HG03108 (cell line): ENCODE results near the gene SKIC3.

ENCODE experiments used
- ATAC-seq: cut with Tn5 transposase; IDR thresholded peaks from one replicate; pipeline ENCODE4 v1.9.1; 2021; ENCODE audit warnings: moderate library complexity; ENCODE audit not compliant: unreplicated experiment

The SKIC3 gene

DNA sequence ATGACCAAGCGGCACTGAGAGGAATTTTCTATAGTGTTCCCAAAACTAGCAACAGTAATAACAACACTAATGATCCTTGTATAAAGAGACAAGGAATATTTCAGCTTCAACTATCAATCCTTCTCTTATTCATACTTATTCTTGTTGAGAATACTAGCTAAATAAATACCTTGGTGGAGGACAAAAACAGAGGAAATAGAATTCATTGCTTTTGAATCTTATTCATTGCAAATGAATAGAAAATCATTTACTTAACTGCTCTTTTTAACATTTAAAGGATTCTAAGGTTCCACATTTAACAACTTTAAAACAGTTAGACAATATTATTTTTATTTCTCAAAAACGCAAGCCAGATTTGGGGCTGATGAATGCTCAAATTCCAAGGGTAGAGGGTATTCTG is 22.4 kb downstream of the SKIC3 start:
- no peak for ATAC-seq

DNA sequence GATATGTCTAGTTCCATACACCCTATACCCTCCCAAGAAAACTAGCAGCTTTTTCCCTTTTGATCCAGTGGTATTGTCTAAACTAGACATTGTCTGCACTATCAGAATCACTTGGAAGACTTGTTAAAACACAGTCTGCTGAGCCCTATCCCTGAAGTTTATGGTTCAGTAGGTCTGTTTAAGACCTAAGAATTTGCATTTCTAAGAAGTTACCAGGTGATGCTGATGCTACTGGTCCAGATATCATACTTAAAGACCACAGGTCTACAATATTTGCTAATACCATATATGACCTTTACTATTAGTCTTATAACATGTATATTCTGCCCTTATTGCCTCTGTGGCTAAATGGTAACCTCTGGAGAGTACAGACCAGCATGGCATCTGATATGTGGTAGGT is 23.3 kb downstream of the SKIC3 start:
- no peak for ATAC-seq

DNA sequence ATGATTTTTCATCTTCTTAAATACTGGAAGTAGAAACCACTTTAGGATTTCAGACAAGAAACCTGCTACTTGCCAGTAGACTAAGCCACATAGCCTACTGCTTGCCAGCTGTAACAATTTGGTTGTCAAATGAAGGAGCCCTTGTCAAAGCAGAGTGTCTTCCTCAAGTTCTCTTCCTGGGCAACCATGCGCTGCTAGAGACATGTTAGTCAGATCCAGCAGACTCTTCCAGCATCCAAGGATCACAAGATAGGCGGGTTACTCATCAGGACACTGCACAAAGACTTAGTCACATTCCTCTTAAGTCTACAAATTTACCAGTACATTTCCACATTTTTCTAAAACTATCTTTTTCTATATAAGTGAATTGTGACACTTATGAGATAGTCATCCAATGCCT is 24.4 kb downstream of the SKIC3 start:
- no peak for ATAC-seq

DNA sequence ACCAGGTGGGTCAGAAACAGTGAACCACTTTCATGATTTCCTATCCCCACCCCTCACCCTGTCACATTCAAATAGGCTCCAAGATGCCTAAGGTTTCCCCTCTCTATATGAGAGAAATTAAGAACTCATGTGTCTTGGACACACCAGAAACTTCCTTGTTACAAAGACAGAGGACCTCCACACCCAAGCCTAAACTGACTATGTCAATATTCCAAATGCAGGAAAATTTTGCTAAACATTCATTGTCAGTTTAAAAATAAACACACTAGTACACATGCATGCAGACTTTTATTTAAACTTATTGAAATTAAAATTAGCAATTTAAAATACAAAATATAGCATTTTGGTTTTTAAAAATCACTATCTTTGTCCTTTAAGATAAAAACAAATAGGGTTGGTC is 26.2 kb downstream of the SKIC3 start:
- ATAC-seq: no peak

DNA sequence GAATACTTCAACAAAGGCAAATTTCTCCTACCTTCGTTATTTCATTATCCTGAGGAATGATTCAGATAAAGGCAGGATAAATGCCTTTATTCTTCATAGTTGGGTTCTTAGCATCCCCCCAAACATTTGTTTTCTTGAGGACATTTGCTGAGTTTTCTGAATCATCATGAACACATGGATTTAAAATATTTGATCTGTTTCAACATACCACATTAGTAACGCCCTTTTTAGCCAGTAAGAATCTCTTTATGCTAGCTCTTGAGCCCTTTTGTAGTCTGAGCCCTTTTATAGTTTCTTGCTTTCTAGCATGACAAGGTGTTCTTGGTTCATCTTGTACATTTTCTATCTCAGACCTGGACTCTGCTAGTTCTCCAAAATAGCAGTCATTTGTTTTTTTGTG is 27.9 kb downstream of the SKIC3 start:
- no peak for ATAC-seq

DNA sequence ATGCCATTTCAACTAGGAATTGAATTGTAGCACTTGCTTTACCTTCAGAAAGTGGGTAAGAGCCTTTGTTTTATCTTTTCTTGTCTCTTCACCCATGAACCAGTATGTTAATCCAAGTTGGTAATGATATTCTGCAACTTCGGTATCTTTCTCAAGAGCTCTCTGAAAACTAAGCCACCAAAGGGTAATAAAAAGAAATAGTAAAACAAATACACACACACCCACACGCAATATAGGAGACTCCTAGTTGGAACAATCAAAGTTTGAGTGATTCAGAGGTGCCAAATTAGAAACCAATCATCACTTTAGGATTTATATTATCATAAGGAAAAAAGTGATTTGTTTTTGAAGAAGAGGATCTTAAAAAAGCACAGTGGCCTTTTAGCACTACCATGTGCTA is 30.4 kb downstream of the SKIC3 start:
- ATAC-seq: no peak

DNA sequence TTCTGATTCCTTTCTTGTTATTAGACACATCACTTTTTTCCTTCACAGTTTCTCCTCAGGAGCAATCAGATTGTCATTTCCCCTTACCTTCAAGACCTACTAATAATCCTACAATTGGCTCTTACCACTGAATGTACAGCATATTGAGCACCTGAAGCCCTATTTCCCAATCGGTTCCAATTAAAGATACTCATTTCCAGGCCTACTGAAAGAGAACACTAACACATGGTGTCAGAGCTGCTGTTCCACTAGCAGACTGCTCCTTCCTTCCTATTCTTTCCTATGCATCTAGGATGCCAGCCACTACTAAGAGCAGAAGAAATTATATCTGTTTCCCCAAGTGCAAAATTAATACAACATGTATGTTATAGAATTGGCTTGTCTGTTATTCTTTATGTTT is 34.6 kb downstream of the SKIC3 start:
- ATAC-seq: no peak

DNA sequence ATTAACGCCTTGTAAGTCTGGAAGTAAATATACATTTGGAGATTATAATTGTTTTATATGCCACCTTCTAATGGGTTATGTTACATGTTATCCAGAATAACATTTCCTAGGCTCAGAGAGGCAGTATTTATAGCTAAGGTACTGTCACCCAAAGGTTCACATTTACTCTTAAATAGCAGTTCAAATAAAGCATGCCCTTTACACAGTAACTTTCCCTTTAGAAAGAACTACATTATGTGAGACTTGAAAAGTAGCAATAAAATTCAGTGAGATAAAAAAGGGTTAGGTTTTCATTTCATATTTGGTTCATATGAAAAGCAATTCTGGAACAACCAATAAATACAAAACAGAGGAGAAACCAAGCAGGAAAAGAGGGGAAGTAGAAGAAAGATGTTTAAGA is 35.1 kb downstream of the SKIC3 start:
- ATAC-seq: no peak

DNA sequence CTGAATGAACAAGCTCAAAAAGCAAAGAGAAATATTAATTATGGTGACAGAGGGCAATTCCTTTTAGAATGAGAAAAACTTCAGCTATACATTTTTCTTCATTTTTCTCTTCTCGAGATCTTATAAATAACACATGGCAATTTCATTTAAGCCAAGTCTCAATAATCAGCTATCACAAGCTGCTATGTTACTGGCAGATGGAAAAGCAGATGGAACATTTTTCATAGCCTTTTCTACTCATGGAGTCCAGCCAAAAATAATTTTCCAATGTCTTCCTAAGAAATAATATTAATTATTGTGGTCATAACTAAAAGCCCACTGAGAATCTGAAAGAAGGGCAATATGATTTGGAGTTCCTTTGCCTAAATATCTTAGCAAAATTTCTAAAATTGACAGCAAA is 35.6 kb downstream of the SKIC3 start:
- ATAC-seq: no peak

DNA sequence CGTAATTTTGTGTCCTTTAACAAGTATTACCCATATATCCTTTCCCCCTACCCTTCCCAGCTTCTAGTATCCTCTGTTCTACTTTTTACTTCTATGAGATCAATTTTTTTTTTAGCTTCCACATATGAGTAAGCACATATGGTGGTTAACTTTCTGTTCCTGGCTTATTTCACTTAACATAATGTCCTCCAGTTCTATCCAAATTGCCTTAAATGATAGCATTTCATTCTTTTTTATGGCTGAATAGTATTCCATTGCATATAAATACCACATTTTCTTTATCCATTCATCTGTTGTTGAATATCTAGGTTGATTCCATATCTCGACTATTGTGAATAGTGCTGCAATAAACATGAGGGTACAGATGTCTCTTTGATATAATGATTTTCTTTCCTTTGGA is 36.4 kb downstream of the SKIC3 start:
- no peak for ATAC-seq

DNA sequence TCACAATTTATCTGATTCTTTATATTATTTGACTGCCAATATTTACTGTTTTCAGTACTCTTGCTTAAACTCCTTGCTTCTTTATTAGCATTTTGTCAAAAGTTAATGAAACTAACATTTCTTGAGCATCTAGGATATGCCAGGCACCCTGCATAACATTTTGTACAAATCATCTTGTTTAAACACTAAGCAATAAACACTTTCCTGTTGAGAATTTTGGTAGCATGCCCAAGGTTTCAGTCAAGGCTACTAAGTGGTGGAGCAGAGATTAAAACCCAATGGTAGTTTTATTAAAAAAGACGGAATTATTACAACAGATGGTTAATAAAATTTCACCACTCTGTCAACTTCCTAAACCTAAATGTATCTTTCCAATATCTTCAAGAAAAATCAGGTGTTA is 43.2 kb downstream of the SKIC3 start:
- no peak for ATAC-seq

DNA sequence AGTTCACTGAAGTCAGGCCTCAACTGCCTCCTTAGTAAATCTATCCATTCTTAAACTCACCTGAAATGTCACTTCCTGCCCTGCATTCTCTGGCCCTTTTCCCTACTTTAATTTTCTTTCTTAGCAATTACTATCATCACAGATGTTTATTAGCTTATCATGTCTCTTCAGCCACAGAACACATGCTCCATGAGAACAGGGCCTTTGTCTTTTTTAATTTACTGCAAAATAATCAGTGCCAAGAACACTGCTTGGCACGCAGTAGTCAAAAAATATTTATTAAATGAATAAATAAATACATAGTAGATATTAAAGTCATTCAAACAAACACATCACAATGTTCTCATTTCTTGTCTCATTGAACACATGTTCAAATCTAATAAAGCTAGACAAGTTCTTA is 46.2 kb downstream of the SKIC3 start:
- ATAC-seq: no peak
